RCC 7860 (cell line): Measurements from ENCODE around the gene ATPAF1.
A peak's percentile ranks its signal among the peaks of the same experiment; 100 is the strongest.

Experiments used
- DNase-seq: peaks from one replicate; pipeline ENCODE4 v3.0.0-alpha.2; 2015; ENCODE audit warnings: low spot score
- FAIRE-seq: peaks from 2 replicates; lab custom pipeline; 2012; peaks lifted over from hg19 to GRCh38; lab: Jason Lieb, UNC

The ATPAF1 gene

DNA sequence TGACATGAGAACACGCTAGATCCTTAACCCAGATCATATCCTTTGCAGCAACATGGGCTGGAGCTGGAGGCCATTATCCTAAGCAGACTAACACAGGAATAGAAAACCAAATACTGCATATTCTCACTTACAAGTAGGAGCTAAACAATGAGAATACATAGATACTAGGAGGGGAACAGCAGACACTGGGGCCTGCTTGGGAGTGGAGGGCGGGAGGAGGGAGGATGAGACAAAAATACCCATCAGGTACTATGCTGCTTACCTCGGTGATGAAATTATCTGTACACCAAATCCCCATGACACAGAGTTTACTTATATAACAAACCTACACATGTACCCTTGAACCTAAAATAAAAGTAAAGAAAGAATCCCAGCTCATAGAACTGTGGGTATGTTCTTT is 50.3 kb downstream of the ATPAF1 start:
- FAIRE-seq (no peak), DNase-seq (no peak)

DNA sequence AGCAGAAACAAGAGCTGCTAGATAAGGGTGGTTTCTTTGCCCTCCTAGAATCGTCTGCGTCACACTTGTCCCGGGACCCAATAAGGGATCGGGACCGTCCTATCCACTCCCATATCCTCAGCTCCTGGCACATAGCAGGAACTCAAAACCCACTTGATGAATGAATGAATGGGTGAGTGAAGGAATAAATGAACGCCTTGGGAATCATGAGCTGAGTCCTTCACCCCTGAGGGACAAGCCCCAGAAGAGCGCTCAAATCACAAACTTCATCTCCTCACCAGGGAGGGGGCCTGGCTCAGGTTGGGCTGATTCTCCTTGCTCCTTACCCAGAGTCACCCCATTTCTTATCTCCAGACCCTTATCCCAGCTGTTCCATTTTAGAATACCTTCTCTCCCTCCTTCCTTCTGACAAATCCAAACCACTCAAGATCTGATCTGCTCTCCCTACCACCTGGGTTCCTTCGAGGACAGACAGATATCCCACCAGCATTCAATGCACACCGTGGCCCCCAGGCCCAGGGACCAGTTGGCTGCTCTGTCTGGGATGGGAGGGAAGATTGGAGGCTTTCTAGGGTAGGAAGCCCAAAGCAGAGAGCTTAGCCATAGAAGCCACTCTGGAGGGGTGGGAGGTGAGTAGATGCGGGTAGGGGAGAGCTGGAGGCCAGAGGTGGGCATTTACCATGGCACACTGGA is 50.9 kb downstream of the ATPAF1 start:
- DNase-seq = no peak
- no peak for FAIRE-seq

- FAIRE-seq = no peak
- DNase-seq = peak; percentile 58
Measured at GRCh38 chr1:46616277-46617107, 51.7 kb downstream of the ATPAF1 start, which contains the start of gene MOB3C. TSS of gene MOB3C (minus strand) at chr1:46616811. CDS start at chr1:46613321, 3,490 bp downstream.

DNA sequence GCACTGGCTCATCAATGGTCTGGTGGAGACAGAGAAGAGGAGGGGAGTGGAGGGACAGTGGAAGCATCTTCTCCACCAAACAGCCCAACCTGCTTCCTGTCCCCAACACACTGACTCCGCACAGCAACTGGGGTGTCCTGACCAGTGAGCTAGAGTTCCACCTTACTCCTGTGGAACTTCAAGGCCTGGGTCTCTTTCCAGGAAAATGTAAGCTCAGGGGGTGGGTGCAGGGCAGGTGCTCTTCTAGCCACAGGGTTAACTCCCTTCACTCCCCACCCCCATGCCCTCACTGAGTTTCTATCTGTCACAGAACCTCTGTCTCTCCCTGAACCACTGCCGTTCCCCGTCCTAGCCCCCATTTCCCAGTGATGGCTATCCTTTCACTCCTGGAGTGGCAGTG is 52.4 kb downstream of the ATPAF1 start:
- DNase-seq = no peak
- FAIRE-seq = no peak

DNA sequence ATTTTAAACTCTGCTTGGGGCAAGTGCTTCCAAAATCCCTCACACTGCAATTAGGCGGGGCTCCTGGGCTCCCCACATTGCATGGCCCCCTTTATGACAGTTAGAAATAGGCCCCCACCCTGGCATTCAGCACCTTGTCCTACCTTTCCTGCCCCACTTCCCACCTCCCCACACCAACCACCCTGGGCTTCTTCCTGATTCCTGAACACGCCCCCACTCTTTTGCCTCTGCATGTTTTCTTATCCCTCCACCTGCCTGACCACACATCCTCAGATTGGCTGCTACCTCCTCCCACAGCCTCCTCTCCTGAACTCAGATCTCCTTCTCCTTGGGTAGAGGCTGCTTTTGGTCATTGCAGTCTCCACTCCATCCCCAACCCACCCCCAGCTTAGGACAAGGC is 53.1 kb downstream of the ATPAF1 start:
- no peak for DNase-seq
- FAIRE-seq = no peak

DNA sequence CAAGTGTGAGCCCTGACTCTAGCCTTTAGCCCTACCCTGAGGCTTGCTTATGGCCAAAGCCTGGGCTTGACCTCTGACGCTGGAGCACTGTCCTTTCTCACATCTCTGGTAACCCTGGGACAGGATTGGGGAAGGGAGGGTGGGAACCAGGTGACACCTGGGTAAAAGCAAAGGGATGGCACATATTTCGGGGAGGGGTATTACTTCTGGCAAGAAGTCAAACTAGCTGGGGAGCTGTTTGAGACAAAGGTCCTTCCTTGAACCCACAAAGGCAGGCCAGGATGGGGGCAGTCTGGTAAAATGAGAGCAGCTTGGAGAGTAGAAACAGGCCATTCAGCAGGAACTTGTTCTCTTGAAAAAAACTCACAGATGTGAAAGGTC is 53.6 kb downstream of the ATPAF1 start:
- no peak for DNase-seq
- no peak for FAIRE-seq

DNA sequence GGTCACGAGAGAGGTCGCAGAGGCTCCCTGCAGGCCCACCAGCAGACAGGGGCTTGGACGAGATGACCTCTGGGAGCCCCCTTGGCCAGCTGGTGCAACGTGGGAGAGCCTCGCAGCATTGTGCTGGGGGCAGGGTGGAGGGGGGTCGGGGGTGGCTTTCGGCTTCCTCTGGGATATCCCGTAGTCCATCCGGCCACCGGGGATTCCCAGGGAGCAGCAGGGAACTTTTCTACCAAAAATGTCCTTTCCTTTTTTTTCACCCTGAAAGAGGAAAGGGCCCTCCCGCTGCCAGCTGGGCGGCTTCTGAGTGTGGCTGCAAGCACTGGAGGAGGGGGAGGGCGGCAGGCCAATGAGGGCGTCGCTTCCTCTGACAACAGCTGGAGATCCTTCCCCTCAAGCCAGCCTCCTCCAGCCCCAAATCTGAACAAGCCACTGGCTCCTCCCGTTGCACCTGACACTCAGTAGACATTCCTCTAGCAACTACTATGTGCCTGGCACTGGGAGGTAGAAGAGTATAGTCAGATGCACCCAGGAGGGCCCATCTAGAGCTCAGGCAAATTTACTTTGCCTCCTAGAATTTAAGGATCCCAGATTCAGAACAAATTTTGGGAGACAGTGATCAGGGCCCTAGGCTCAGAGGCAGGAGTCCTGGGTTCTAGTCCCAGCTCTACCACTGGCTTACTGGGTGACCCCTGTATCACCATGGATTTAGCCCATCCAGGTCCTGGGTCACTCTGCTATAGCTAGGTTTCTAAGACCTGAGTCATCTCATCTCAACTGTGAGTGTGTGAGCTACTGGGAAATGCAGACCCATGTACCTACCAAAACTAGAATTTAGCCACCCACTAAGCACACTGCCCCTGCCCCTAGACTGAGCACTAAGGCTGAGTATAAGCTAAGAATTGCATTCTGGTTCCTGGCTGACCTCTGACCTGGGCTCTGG is 54.2 kb downstream of the ATPAF1 start:
- DNase-seq (no peak), FAIRE-seq (no peak)

GRCh38 chr1:46612937-46613660 is 55.1 kb downstream of the ATPAF1 start:
- no peak for FAIRE-seq
- DNase-seq = no peak

DNA sequence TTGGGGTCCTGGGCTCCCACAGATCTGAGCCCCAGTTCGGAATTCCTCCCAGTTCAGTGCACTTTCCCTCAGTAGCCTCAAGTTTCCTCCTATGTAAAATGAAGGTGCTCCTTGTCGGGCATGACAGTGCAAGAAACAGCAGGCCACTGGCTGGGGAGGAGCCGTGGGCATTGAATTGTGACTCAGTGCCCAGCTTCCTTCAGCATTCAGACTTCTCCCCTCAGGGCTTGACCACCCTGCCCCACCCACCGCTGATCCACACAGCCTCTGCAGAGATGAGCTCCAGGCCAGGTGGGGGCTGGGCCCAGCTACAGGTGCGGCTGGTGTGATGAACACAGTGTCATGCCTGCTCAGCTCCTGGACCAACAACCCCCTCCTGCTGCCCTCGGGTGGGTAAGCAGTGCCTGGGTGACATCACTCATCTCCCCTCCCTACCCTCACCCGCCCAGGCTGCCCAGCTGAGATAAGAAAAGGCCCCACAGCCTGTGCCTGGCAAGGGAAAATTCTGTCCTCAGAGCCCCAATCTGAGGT is 56.4 kb downstream of the ATPAF1 start:
- FAIRE-seq (peak; percentile 76), DNase-seq (peak; percentile 83)

- FAIRE-seq (no peak), DNase-seq (no peak)
Measured at GRCh38 chr1:46607345-46608130, 60.6 kb downstream of the ATPAF1 start.

DNA sequence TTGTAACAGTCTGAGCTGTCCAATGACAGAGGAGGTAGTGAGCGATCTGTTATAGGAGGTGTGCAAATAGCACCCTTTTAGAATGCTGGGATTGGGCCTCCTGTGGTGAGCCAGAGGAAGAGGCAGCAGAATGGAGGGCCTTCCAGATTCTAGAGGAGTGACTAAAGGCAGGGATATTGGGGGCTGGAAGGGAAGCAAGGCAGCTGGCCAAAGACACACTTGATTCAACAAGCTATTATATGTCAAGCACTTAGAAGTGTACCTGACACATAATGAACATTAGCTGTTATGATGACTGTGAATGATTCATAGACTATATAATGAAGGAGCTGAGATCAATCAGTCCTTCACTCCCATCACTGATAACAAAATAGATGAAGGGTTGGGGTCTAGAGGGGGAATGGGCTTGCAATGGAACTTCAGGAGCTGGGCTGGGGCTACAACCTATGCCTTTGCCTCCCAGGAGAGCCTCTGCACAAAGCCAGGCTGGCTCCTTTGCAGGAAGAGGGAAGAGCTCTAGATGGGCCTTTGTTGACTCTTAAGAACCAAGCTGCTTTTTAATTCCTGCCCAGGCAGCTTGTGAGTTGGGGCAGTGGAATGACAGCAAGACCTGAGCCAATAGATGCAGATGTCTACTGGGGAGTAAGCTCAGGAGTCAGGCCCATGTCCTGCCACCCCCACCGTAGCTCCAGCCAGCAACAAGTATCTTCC is 61.8 kb downstream of the ATPAF1 start:
- no peak for FAIRE-seq
- DNase-seq = peak; percentile 12

DNA sequence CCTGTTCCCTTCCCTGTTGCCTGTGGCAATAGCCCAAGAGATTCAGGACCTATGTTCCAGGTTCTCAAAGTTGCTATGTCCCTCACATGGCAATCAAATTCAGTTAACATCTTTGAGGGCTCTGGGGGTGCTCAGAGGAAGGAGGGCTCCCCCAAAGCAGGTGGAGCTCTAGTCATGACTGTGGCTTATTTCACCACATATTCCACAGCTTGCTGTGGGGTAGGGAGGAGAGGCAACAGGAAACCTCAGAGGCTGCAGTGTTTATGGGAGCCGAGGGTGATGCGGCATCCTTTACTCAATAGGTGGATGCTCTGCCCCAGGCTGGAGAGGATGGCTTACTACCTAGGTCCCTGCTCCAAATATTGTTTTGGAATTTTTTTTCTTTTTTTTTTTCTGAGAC is 62.9 kb downstream of the ATPAF1 start:
- FAIRE-seq (no peak), DNase-seq (no peak)

- peak; percentile 84 for FAIRE-seq
- DNase-seq = peak; percentile 87
Measured at GRCh38 chr1:46603858-46604549, 64.2 kb downstream of the ATPAF1 start, which contains the start of gene MKNK1. TSS of gene MKNK1 (minus strand) at chr1:46604268. CDS start at chr1:46583327, 20,941 bp downstream.

DNA sequence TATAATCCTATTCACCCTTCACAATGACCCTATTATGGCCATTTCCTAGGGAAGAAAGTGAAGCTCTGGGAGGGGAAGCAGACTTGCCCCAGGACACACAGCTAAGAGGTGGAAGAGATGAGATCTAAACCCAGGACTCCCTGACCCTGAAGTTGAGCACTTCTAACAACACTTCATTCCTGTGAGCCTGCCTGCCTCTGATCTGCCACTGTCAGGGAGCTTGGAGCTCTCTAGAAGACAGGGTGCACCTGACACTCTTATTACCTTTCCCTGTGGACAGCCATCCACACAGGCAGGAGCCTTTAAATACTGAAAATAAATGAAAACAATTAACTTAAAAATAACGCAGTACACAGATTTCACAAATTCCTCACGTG is 64.7 kb downstream of the ATPAF1 start:
- FAIRE-seq = no peak
- DNase-seq = no peak

DNA sequence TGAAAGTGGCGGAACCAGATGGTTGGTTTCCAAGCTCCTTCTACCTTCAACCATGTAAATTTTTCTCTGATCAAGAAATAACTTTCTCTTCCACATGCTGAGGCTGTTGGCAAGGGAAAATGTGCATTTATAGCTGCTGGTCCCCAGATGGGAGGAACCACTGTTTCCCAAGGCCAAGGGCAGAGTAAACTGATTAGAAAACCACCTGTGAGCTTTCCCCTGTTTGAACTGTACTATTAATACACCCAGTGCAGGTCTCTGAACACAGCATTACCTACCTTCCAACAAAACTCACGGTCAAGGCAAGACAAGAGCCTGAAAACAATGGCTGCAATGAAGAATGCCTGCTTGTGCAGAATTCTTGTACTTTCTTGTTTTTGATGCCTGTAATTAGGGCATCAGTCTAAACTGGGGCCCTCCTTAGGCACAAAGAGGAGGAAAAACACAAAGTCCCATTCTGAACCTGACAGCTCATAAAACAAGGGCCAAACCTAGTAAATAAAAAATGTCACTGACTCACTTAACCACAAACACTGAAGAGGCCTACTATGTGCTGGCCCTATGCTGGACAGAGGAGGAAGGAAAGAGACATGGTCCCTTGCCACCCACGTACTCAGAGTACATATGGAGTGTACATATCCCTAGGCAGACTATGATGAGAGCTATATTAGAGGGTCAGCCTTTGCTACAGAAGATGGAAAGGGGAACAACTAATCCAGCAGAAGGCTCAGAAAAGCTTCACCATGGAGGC is 66.7 kb downstream of the ATPAF1 start:
- DNase-seq = no peak
- FAIRE-seq = no peak

- FAIRE-seq (no peak), DNase-seq (no peak)
Measured at GRCh38 chr1:46599059-46599970, 68.8 kb downstream of the ATPAF1 start.
